HG02938 (cell line): Measurements from ENCODE around the gene SEC22A.

Experiments used
- ATAC-seq: cut with Tn5 transposase; IDR thresholded peaks from one replicate; pipeline ENCODE4 v1.9.1; 2021; ENCODE audit warnings: mild to moderate bottlenecking, moderate library complexity; ENCODE audit not compliant: unreplicated experiment

The SEC22A gene

GRCh38 chr3:123301331-123302184 lies 99.8 kb downstream of the SEC22A start:
- ATAC-seq = no peak

- no peak for ATAC-seq
Measured at GRCh38 chr3:123302961-123303360, 101.2 kb downstream of the SEC22A start.

- ATAC-seq = no peak
Measured at GRCh38 chr3:123303976-123304560, 102.3 kb downstream of the SEC22A start.

- no peak for ATAC-seq
Measured at GRCh38 chr3:123305192-123305591, 103.4 kb downstream of the SEC22A start.

- ATAC-seq = no peak
Measured at GRCh38 chr3:123307064-123307463, 105.3 kb downstream of the SEC22A start.

- ATAC-seq = no peak
Measured at GRCh38 chr3:123310186-123310585, 108.4 kb downstream of the SEC22A start.

GRCh38 chr3:123310741-123311140 lies 109.0 kb downstream of the SEC22A start:
- ATAC-seq = no peak

- no peak for ATAC-seq
Measured at GRCh38 chr3:123311201-123311600, 109.5 kb downstream of the SEC22A start.

- no peak for ATAC-seq
Measured at GRCh38 chr3:123312331-123313265, 110.9 kb downstream of the SEC22A start.

GRCh38 chr3:123313889-123314288 lies 112.1 kb downstream of the SEC22A start:
- ATAC-seq = no peak

- ATAC-seq = no peak
Measured at GRCh38 chr3:123314359-123315270, 112.9 kb downstream of the SEC22A start.

GRCh38 chr3:123315271-123315595 lies 113.5 kb downstream of the SEC22A start:
- ATAC-seq = no peak

GRCh38 chr3:123317716-123318115 lies 116.0 kb downstream of the SEC22A start:
- ATAC-seq = no peak

- no peak for ATAC-seq
Measured at GRCh38 chr3:123318374-123318773, 116.6 kb downstream of the SEC22A start.

GRCh38 chr3:123319760-123320159 lies 118.0 kb downstream of the SEC22A start:
- ATAC-seq = no peak

GRCh38 chr3:123320221-123320620 lies 118.5 kb downstream of the SEC22A start:
- ATAC-seq = no peak

- no peak for ATAC-seq
Measured at GRCh38 chr3:123321806-123322205, 120.1 kb downstream of the SEC22A start.

- no peak for ATAC-seq
Measured at GRCh38 chr3:123322866-123323265, 121.1 kb downstream of the SEC22A start.
